Activated naive CD4-positive, alpha-beta T cell treated with anti-CD3 and anti-CD28 coated beads, Interleukin-2, amount 10 ng/mL, durations not matched to agents 7 days and 5 days (primary cell): ENCODE results near the gene PEX1.
"Not testable (repeated sequence)": the region's sequence is repeated elsewhere in the genome, so short reads cannot be mapped to it uniquely, and the experiment has no call there.

Source experiments
- CTCF ChIA-PET: fragments of 350-600 bp; sonication (Branson Sonifier 250); formaldehyde crosslinking; loops from one replicate; lab custom pipeline; 2021; ENCODE audit warnings: antibody characterized with exemption; lab: Charles Lee
- DNase-seq: peaks from one replicate; pipeline ENCODE4 v3.0.0-alpha.2; 2020
- H3K27ac Mint-ChIP-seq: one replicate; pipeline ENCODE4 v1.8.0; 2021; ENCODE audit warnings: mild to moderate bottlenecking, moderate library complexity, mixed read lengths
- H3K27me3 Mint-ChIP-seq: one replicate; pipeline ENCODE4 v1.8.0; 2021; ENCODE audit warnings: mild to moderate bottlenecking, mixed read lengths
- H3K36me3 Mint-ChIP-seq: one replicate; pipeline ENCODE4 v1.8.0; 2021; ENCODE audit warnings: mixed read lengths
- H3K4me1 Mint-ChIP-seq: one replicate; pipeline ENCODE4 v1.8.0; 2021; ENCODE audit warnings: mixed read lengths
- H3K4me3 Mint-ChIP-seq: one replicate; pipeline ENCODE4 v1.8.0; 2021; ENCODE audit warnings: mild to moderate bottlenecking, moderate library complexity, mixed read lengths
- H3K9me3 Mint-ChIP-seq: one replicate; pipeline ENCODE4 v1.8.0; 2021; ENCODE audit warnings: mixed read lengths

Gene PEX1

GRCh38 chr7:92461027-92462003 is 67.0 kb downstream of the PEX1 start:
- Mint-ChIP-seq H3K27ac (no peak overlapping the region), H3K36me3 (peaks cover 2% of the 10 kb centered on the region), H3K4me3 (no peak overlapping the region), H3K4me1 (no peaks in the 10 kb centered on the region), H3K9me3 (no peaks in the 10 kb centered on the region), H3K27me3 (no peaks in the 10 kb centered on the region)
- DNase-seq: peak; percentile 38
- CTCF ChIA-PET: interaction anchor here (0.6 to 3.1 kb wide), 14 partner anchors 9 to 631 kb away, joined by 3 to 11 read pairs (median 4); partner anchors contain the start of genes GATAD1, PEX1 and RBM48

DNA sequence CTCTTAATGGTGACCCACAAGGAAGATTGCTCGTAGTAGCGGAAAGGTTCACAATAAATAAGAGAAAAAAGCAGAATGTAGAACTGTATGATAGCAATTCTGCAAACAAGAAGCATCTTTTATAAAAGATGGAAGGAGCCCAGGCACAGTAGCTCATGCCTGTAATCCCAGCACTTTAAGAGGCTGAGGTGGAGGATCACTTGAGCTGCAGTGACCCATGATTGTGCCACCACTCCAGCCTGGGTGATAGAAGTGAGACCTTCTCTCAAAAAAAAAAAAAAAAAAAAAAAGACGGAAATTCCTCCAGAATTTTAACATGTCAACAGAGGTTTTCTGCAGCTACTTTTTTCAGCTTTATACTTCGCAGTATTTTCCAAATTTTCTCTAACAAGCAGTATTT is 67.8 kb downstream of the PEX1 start:
- no peak overlapping the region for H3K4me3 Mint-ChIP-seq
- H3K27me3 Mint-ChIP-seq: no peaks in the 10 kb centered on the region
- H3K27ac Mint-ChIP-seq: no peak overlapping the region
- no peaks in the 10 kb centered on the region for H3K9me3 Mint-ChIP-seq
- no peaks in the 10 kb centered on the region for H3K4me1 Mint-ChIP-seq
- CTCF ChIA-PET: interaction anchor here (0.6 to 3.1 kb wide), 10 partner anchors 10 to 630 kb away, joined by 3 to 11 read pairs (median 4); partner anchors contain the start of gene GATAD1
- peaks cover 8% of the 10 kb centered on the region for H3K36me3 Mint-ChIP-seq
- no peak for DNase-seq

- Mint-ChIP-seq H3K4me3 (no peak overlapping the region), H3K27me3 (no peaks in the 10 kb centered on the region), H3K27ac (no peak overlapping the region), H3K9me3 (no peaks in the 10 kb centered on the region), H3K36me3 (peaks cover 8% of the 10 kb centered on the region), H3K4me1 (no peaks in the 10 kb centered on the region)
- CTCF ChIA-PET: interaction anchor here (0.6 to 3.1 kb wide), 6 partner anchors 10 to 629 kb away, joined by 3 to 11 read pairs (median 4); partner anchors contain the start of gene GATAD1
- DNase-seq: no peak
Measured at GRCh38 chr7:92460109-92460508, 68.2 kb downstream of the PEX1 start.

- H3K4me1 Mint-ChIP-seq: no peaks in the 10 kb centered on the region
- no peak overlapping the region for H3K27ac Mint-ChIP-seq
- H3K9me3 Mint-ChIP-seq: no peaks in the 10 kb centered on the region
- peaks cover 14% of the 10 kb centered on the region for H3K36me3 Mint-ChIP-seq
- H3K27me3 Mint-ChIP-seq: no peaks in the 10 kb centered on the region
- CTCF ChIA-PET: no interaction called here
- DNase-seq: no peak
- H3K4me3 Mint-ChIP-seq: no peak overlapping the region
Measured at GRCh38 chr7:92456236-92456635, 72.1 kb downstream of the PEX1 start.

DNA sequence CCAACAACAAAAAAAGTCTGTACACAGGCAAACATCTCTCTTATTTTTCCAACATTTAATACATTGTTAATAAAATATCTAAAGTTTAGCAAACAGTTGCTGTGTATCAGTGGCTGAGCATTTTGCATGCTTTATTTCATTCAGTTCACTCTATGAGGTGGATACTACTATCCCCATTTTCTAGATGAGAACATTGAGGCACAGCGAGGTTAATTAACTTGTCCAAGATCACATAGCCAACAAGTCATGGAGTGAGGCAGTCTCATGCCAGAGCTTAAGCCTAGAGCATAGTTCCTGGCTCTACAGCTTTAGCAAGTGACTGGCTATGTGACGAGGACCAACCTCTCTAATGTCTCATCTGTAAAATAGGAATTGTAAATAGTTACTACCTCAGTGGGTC is 76.7 kb downstream of the PEX1 start:
- no peaks in the 10 kb centered on the region for H3K9me3 Mint-ChIP-seq

DNA sequence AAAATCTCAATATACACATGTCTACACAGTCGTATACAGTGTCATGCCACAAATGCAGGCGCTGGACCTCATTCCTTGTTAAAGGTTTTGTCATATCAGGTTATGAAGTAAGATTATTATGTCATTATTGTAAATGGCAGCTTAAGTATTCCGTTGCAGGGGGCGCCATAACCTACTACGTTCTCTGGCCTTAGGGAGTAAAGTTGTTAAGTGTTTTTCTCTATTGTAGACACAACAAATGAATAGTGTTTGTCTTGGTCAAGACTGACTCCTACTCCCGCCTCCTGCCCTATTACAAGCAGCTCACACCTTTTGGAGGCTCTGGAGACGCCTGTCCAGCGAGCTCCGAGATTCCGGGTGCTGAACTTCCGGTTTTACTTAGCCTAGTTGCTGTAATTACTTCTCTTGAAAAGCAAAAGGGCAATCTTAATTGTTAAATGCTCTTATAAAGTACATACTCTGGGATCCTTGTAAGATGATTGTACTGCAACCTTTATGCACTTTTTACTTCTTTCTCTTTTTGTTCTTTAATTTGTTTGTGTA is 80.0 kb downstream of the PEX1 start:
- H3K27me3 Mint-ChIP-seq: no peaks in the 10 kb centered on the region
- H3K4me1 Mint-ChIP-seq: peaks cover 16% of the 10 kb centered on the region
- peak overlapping the region; percentile 84 for H3K27ac Mint-ChIP-seq
- H3K9me3 Mint-ChIP-seq: no peaks in the 10 kb centered on the region
- peak; percentile 75 for DNase-seq
- H3K4me3 Mint-ChIP-seq: peak overlapping the region; percentile 82
- peaks cover 10% of the 10 kb centered on the region for H3K36me3 Mint-ChIP-seq
- CTCF ChIA-PET: interaction anchor here (0.8 to 4.3 kb wide), 10 partner anchors 13 to 619 kb away, joined by 3 to 63 read pairs (median 4); partner anchors contain the start of genes AKAP9, ANKIB1, KRIT1 and MTERF1

More for the DNA sequence above, 76.7 kb downstream of the PEX1 start:
- CTCF ChIA-PET: interaction anchor here (1.0 to 1.6 kb wide), 2 partner anchors 10 to 28 kb away, joined by 3 to 5 read pairs; no protein-coding TSS in a partner anchor
- H3K36me3 Mint-ChIP-seq: peaks cover 23% of the 10 kb centered on the region
- DNase-seq: no peak
- peaks cover 12% of the 10 kb centered on the region for H3K4me1 Mint-ChIP-seq
- H3K27me3 Mint-ChIP-seq: no peaks in the 10 kb centered on the region
- no peak overlapping the region for H3K27ac Mint-ChIP-seq
- H3K4me3 Mint-ChIP-seq: no peak overlapping the region

- Mint-ChIP-seq H3K9me3 (no peaks in the 10 kb centered on the region), H3K4me1 (peaks cover 16% of the 10 kb centered on the region), H3K36me3 (peaks cover 10% of the 10 kb centered on the region), H3K27me3 (no peaks in the 10 kb centered on the region), H3K27ac (peak within 1 kb of the TSS; percentile 94), H3K4me3 (peak within 1 kb of the TSS; percentile 83)
- peak; percentile 85 for DNase-seq
- CTCF ChIA-PET: interaction anchor here (0.7 to 4.3 kb wide), 18 partner anchors 9 to 618 kb away, joined by 3 to 63 read pairs (median 4); partner anchors contain the start of genes AKAP9, ANKIB1, CYP51A1 and KRIT1
Measured at GRCh38 chr7:92447345-92448204, 80.7 kb downstream of the PEX1 start, which contains the start of gene GATAD1. TSS of gene GATAD1 (plus strand) at chr7:92447482. CDS start at chr7:92447730, 248 bp downstream.

- Mint-ChIP-seq H3K27me3 (no peaks in the 10 kb centered on the region), H3K4me3 (peak overlapping the region; percentile 83), H3K36me3 (peaks cover 10% of the 10 kb centered on the region), H3K4me1 (peaks cover 16% of the 10 kb centered on the region), H3K9me3 (no peaks in the 10 kb centered on the region), H3K27ac (peak overlapping the region; percentile 94)
- CTCF ChIA-PET: interaction anchor here (0.7 to 4.3 kb wide), 18 partner anchors 9 to 617 kb away, joined by 3 to 63 read pairs (median 4); partner anchors contain the start of genes AKAP9, ANKIB1, CYP51A1 and KRIT1
- no peak for DNase-seq
Measured at GRCh38 chr7:92446869-92447344, 81.4 kb downstream of the PEX1 start.

DNA sequence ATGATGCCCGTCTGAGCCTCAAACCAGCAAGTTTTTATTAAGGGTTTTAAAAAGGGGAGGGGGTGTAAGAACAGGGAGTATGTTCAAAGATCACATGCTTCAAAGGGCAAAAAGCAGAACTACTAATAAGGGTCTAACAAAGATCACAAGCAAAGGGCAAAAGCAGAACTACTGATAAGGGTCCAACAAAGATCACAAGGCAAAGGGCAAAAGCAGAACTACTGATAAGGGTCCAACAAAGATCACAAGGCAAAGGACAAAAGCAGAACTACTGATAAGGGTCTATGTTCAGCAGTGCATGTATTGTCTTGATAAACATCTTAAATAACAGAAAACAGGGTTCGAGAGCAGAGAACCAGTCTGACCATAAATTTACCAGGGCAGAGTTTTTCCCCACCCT is 85.6 kb downstream of the PEX1 start:
- H3K9me3 Mint-ChIP-seq, H3K27ac Mint-ChIP-seq, H3K27me3 Mint-ChIP-seq, DNase-seq, CTCF ChIA-PET, H3K36me3 Mint-ChIP-seq, H3K4me3 Mint-ChIP-seq, H3K4me1 Mint-ChIP-seq: not testable (repeated sequence)

- Mint-ChIP-seq H3K36me3 (no peaks in the 10 kb centered on the region), H3K4me1 (no peaks in the 10 kb centered on the region), H3K27me3 (peaks cover 4% of the 10 kb centered on the region), H3K4me3 (no peak overlapping the region), H3K9me3 (no peaks in the 10 kb centered on the region), H3K27ac (no peak overlapping the region)
- no peak for DNase-seq
- CTCF ChIA-PET: interaction anchor here (1.3 kb wide), 1 partner anchor 9 kb away, joined by 4 read pairs; the partner anchor contains the start of gene GATAD1
Measured at GRCh38 chr7:92437956-92438491, 90.3 kb downstream of the PEX1 start.
